Measurements from ENCODE around the gene TFAP2B. TPM values are rescaled to one million over a fixed set of nuclear protein-coding genes. Genes with fewer than 3 reads are reported as not detected.

TFAP2B gene
- total RNA-seq, 1 experiment from 2014 or later = not detected

GRCh38 chr6:50804283-50804682, 14.4 kb upstream of the TFAP2B start:
- no peak overlapping the region for H2BK12ac ChIP-seq (ENCODE audit: insufficient read length, low read depth, low read length)
- H2BK15ac ChIP-seq (ENCODE audit: low read depth, low read length) = no peak overlapping the region
- H4K5ac ChIP-seq (ENCODE audit: insufficient read length, low read depth, low read length) = no peak overlapping the region
- no peak overlapping the region for H2BK120ac ChIP-seq (ENCODE audit: low read depth, low read length, poor library complexity, severe bottlenecking)
- no peaks in the 10 kb centered on the region for H3K23me2 ChIP-seq (ENCODE audit: insufficient read length, low read depth, low read length, poor library complexity, severe bottlenecking)
- H3K27me3 ChIP-seq (ENCODE audit: insufficient read depth, low read length) = no peaks in the 10 kb centered on the region
- no peak overlapping the region for H3K23ac ChIP-seq (ENCODE audit: insufficient read length, low read depth, low read length)
- Mint-ChIP-seq H3K9me3 (no peaks in the 10 kb centered on the region; a peak in 1 of 5 replicates), H3K27ac (no peak overlapping the region), H3K27me3 (ENCODE audit: low read depth) (peaks cover 30% of the 10 kb centered on the region), H3K36me3 (ENCODE audit: insufficient read depth in 1 of 3, low read depth in 3 of 3) (no peaks in the 10 kb centered on the region), H3K4me3 (no peak overlapping the region), H3K4me1 (no peaks in the 10 kb centered on the region)
- H2AK5ac ChIP-seq (ENCODE audit: insufficient read length, low read length) = no peak overlapping the region
- no peaks in the 10 kb centered on the region for H3K9me3 ChIP-seq (ENCODE audit: control insufficient read depth, low read depth, low read length)
- TF ChIP-seq CTCF (conservative IDR thresholded peaks at IDR 0.05) = no peak
- no peak overlapping the region for H3T11ph ChIP-seq (ENCODE audit: low read length)
- no peak overlapping the region for H4K91ac ChIP-seq (ENCODE audit: insufficient read length, low read depth, low read length)
- no peak overlapping the region for H3K14ac ChIP-seq (ENCODE audit: insufficient read depth, low read length)
- H3K18ac ChIP-seq (ENCODE audit: insufficient read length, low read depth, low read length) = no peak overlapping the region
- H3K56ac ChIP-seq (ENCODE audit: insufficient read length, low read depth, low read length) = no peak overlapping the region
- H3K27ac ChIP-seq (ENCODE audit: insufficient read length, low read depth, low read length) = no peak overlapping the region
- H3K79me1 ChIP-seq (ENCODE audit: insufficient read depth, low read depth, low read length, poor library complexity, severe bottlenecking) = no peaks in the 10 kb centered on the region
- no peaks in the 10 kb centered on the region for H4K20me1 ChIP-seq (ENCODE audit: control insufficient read depth, insufficient read depth, insufficient read length)
- no peak overlapping the region for H2AFZ ChIP-seq (ENCODE audit: low read length)
- no peak overlapping the region for H3K4ac ChIP-seq (ENCODE audit: low read depth, low read length)
- no peak overlapping the region for H2BK20ac ChIP-seq (ENCODE audit: low read depth, low read length, poor library complexity, severe bottlenecking)
- no peak for DNase-seq
- H3K4me2 ChIP-seq (ENCODE audit: insufficient read depth, insufficient read length, low read length) = no peak overlapping the region
- no peak overlapping the region for H4K8ac ChIP-seq (replicated peaks; ENCODE audit: insufficient read length, low read depth, low read length)
- no peak overlapping the region for H3K9ac ChIP-seq (ENCODE audit: extremely low read depth, insufficient read length, low read length)
- H3K4me1 ChIP-seq (ENCODE audit: insufficient read depth, low read length) = no peaks in the 10 kb centered on the region
- H3K79me2 ChIP-seq (ENCODE audit: insufficient read depth, low read length) = no peaks in the 10 kb centered on the region
- H2BK5ac ChIP-seq (ENCODE audit: insufficient read length, low read length) = no peak overlapping the region

All from H9 (cell line).